ENCODE results near the gene CSRNP2. TPM values are rescaled to one million over a fixed set of nuclear protein-coding genes. Genes with fewer than 3 reads are reported as not detected.
"Not testable (repeated sequence)": the region's sequence is repeated elsewhere in the genome, so short reads cannot be mapped to it uniquely, and the experiment has no call there.

The CSRNP2 gene
- total RNA-seq, 4 donors from 2014 or later, result 22.6 to 36.2 (median 31.1) TPM

DNA sequence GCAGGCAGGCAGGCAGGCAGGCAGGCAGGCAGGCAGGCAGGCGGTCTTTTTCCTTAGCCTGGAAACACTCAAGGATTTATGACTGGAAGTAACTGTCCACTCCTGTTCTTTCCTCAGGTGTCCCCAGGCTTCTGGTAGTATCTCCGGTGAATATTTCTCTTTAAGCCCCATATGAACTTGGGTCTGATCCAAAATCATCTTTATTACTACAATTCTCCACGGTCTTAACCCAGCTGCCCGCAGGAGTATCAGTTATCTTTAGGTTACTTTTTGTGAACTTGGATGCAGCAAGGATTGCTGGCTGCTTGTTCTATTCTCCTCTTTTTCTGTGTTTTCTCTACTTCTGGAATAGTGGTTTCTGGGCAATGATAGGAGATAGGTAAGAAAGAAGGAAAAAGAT is 3.3 kb downstream of the CSRNP2 start:
- H3K4me3 ChIP-seq, result no peak overlapping the region
- TF ChIP-seq, protein P1, sequence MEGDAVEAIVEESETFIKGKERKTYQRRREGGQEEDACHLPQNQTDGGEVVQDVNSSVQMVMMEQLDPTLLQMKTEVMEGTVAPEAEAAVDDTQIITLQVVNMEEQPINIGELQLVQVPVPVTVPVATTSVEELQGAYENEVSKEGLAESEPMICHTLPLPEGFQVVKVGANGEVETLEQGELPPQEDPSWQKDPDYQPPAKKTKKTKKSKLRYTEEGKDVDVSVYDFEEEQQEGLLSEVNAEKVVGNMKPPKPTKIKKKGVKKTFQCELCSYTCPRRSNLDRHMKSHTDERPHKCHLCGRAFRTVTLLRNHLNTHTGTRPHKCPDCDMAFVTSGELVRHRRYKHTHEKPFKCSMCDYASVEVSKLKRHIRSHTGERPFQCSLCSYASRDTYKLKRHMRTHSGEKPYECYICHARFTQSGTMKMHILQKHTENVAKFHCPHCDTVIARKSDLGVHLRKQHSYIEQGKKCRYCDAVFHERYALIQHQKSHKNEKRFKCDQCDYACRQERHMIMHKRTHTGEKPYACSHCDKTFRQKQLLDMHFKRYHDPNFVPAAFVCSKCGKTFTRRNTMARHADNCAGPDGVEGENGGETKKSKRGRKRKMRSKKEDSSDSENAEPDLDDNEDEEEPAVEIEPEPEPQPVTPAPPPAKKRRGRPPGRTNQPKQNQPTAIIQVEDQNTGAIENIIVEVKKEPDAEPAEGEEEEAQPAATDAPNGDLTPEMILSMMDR (IDR thresholded peaks at IDR 0.05), result no peak
- TF ChIP-seq EP300 (IDR thresholded peaks at IDR 0.05), result no peak
- peaks cover 0 to 62% (median 19%) of the 10 kb centered on the region in 4 donors for H3K4me1 ChIP-seq
- no peak overlapping the region for H3K27ac ChIP-seq
- no peaks in the 10 kb centered on the region for H3K9me3 ChIP-seq
- WGBS, 2 donors, result 61 to 62% methylated on average over 4 of the region's 4 CpGs
- DNase-seq (ENCODE audit: low spot score in 2 of 2), result no peak
- H3K36me3 ChIP-seq, result no peaks in the 10 kb centered on the region
- H3K27me3 ChIP-seq, result no peaks in the 10 kb centered on the region

GRCh38 chr12:51078866-51079265 is 4.5 kb downstream of the CSRNP2 start:
- not testable (repeated sequence) for H3K27me3 ChIP-seq; H3K4me3 ChIP-seq; H3K36me3 ChIP-seq; DNase-seq (ENCODE audit: low spot score in 2 of 2); H3K27ac ChIP-seq; H3K9me3 ChIP-seq
- peaks cover 0 to 61% (median 20%) of the 10 kb centered on the region in 4 donors for H3K4me1 ChIP-seq
- 91 to 98% methylated on average over 6 of the region's 6 CpGs for WGBS, 2 donors

DNA sequence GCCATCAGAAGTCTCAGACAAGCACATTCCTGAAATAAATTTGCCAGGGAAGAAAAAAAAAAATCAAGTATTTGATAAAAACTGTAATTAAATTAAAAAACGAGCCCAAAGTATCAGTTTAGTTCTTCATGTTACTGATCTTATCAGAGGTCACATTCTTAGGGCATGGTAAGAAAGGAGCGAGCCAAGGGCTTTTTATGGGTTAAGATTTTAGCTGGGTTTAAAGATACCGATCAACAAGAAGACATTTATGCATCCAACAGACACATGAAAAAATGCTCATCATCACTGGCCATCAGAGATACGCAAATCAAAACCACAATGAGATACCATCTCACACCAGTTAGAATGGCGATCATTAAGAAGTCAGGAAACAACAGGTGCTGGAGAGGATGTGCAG is 5.0 kb downstream of the CSRNP2 start:
- 74 to 79% methylated on average over 5 of the region's 5 CpGs for WGBS, 2 donors
- H3K4me3 ChIP-seq; H3K36me3 ChIP-seq; DNase-seq (ENCODE audit: low spot score in 2 of 2); H3K9me3 ChIP-seq; H3K27ac ChIP-seq; H3K27me3 ChIP-seq: not testable (repeated sequence)
- H3K4me1 ChIP-seq, result peaks cover 0 to 59% (median 20%) of the 10 kb centered on the region in 4 donors

DNA sequence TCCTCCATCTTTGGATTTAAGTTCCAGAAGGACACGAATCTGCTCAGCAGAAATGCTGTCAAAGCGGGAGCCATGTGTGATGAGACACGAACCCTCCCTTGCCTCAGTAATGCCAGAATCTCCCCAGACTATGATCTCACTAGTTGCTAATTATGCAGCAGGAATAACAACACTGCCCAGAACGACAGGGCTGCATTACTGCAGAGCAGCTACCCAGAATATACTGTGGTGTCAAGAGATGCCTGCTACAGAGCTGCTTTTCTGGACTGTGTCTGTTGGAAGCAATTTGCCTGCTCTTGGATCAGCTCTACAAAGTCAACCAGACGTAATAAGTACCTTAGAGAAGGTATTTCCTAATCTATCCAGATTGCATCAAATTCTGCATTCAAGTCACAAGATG is 5.5 kb downstream of the CSRNP2 start:
- no peaks in the 10 kb centered on the region for H3K27me3 ChIP-seq
- no peak for DNase-seq (ENCODE audit: low spot score in 2 of 2)
- H3K4me1 ChIP-seq, result peaks cover 0 to 59% (median 20%) of the 10 kb centered on the region in 4 donors
- TF ChIP-seq EP300 (IDR thresholded peaks at IDR 0.05), result no peak
- TF ChIP-seq POLR2A (IDR thresholded peaks at IDR 0.05), result no peak
- TF ChIP-seq, protein P1 (IDR thresholded peaks at IDR 0.05), result no peak
- peak overlapping the region in 1 of 4 donors; percentile 20 for H3K27ac ChIP-seq
- 49 to 50% methylated on average over 5 of the region's 5 CpGs for WGBS, 2 donors
- no peaks in the 10 kb centered on the region for H3K9me3 ChIP-seq
- H3K36me3 ChIP-seq, result peaks cover 0 to 13% (median 2%) of the 10 kb centered on the region in 3 donors
- H3K4me3 ChIP-seq, result no peak overlapping the region

GRCh38 chr12:51076236-51076930 is 7.0 kb downstream of the CSRNP2 start:
- no peak for TF ChIP-seq POLR2A (IDR thresholded peaks at IDR 0.05)
- TF ChIP-seq EP300 (IDR thresholded peaks at IDR 0.05), result no peak
- TF ChIP-seq, protein P1 (IDR thresholded peaks at IDR 0.05), result no peak
- Histone ChIP-seq H3K4me1 (peaks cover 0 to 47% (median 10%) of the 10 kb centered on the region in 4 donors), H3K9me3 (no peaks in the 10 kb centered on the region), H3K36me3 (peaks cover 0 to 27% (median 2%) of the 10 kb centered on the region in 3 donors), H3K4me3 (no peak overlapping the region), H3K27ac (peak overlapping the region in 1 of 4 donors; percentile 59), H3K27me3 (no peaks in the 10 kb centered on the region)
- DNase-seq (ENCODE audit: low spot score in 2 of 2), result no peak
- WGBS, 2 donors, result 75 to 78% methylated on average over 10 of the region's 10 CpGs

DNA sequence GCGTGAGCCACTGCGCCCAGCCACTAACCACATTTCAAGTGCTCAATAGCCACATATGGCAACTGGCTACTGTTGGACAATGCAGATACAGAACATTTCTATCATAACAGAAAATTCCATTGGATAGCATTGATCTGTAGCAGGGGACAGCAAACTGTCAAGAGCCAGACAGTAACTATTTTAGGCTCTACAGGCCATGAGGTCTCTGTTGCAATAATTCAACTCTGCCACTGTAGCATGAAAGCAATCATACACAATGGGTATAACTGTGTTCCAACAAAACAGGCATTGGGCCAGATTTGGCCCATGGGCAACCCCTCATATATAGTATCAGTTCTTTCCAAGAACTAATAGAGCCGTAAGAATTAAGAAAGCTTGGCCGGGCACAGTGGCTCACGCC is 8.0 kb downstream of the CSRNP2 start:
- TF ChIP-seq POLR2A (IDR thresholded peaks at IDR 0.05), result no peak
- TF ChIP-seq EP300 (IDR thresholded peaks at IDR 0.05), result no peak
- TF ChIP-seq, protein P1 (IDR thresholded peaks at IDR 0.05), result no peak
- no peaks in the 10 kb centered on the region for H3K27me3 ChIP-seq
- peaks cover 0 to 37% (median 2%) of the 10 kb centered on the region in 3 donors for H3K36me3 ChIP-seq
- H3K4me3 ChIP-seq, result no peak overlapping the region
- H3K9me3 ChIP-seq, result no peaks in the 10 kb centered on the region
- no peak for DNase-seq (ENCODE audit: low spot score in 2 of 2)
- peaks cover 0 to 38% (median 8%) of the 10 kb centered on the region in 4 donors for H3K4me1 ChIP-seq
- H3K27ac ChIP-seq, result peak overlapping the region in 1 of 4 donors; percentile 59
- 56 to 57% methylated on average over 5 of the region's 5 CpGs for WGBS, 2 donors

All from tibial nerve (tissue), 4 donors.